ENCODE data around the gene SMAD6. TPM values are rescaled to one million over a fixed set of nuclear protein-coding genes. Genes with fewer than 3 reads are reported as not detected.

SMAD6 gene
- total RNA-seq, 4 donors from 2014 or later, result 1.7 to 6.3 (median 3.8) TPM

DNA sequence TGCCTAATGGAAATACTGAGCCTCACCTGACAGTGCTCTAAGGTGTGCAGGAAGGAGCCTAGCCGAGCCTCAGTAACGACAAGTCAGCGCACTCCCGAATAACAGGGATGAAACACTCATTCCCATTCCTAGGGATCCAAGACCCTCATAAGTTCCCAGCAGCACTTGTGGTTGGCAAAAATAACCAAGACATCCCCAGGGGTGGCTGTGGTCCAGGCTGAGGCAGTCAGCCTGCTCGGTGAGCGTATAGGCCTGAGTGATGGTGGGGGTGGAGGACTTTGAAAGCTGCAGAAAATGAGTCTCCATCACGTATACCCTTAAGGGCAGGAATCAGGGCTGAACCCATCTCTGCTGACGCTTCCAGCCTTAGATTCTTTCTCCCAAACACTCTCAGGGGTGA, 120.1 kb downstream of the SMAD6 start:
- Histone ChIP-seq H3K4me3 (no peak overlapping the region), H3K9me3 (no peaks in the 10 kb centered on the region), H3K27me3 (no peaks in the 10 kb centered on the region), H3K27ac (no peak overlapping the region), H3K36me3 (no peaks in the 10 kb centered on the region), H3K4me1 (no peaks in the 10 kb centered on the region)
- TF ChIP-seq CTCF (IDR thresholded peaks at IDR 0.05) (no peak), POLR2A (IDR thresholded peaks at IDR 0.05) (no peak)
- intact Hi-C loops (cut with DNase I), result no loop called here
- no peak for DNase-seq
- WGBS, 2 donors, result 89 to 95% methylated on average over 8 of the region's 8 CpGs

DNA sequence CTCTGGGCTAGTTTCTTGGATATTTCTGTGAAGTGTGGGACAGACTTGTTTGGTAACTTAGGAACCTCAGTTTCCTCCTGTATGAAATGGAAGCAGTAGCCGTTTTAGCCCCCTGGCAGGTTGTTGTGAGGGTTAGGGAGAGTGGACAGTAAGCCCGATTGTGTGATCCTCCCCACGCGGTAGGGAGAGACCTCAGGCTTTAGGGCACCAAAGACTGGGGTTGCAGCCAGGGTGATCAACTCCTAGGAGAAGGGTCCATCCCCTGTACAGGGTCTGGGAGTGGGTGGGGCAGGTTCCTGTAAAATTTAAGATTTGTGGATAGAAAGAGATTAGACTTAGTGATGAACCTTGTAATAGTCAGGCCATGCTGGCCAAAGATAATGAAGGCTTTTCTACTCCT, 120.5 kb downstream of the SMAD6 start:
- Histone ChIP-seq H3K27me3 (no peaks in the 10 kb centered on the region), H3K4me3 (no peak overlapping the region), H3K27ac (no peak overlapping the region), H3K4me1 (no peaks in the 10 kb centered on the region), H3K9me3 (no peaks in the 10 kb centered on the region), H3K36me3 (no peaks in the 10 kb centered on the region)
- intact Hi-C loops (cut with DNase I), result no loop called here
- DNase-seq, result no peak
- WGBS, 2 donors, result 86 to 100% methylated on average over 1 to 4 of the region's 4 CpGs
- TF ChIP-seq POLR2A (IDR thresholded peaks at IDR 0.05) (no peak), CTCF (IDR thresholded peaks at IDR 0.05) (no peak)

DNA sequence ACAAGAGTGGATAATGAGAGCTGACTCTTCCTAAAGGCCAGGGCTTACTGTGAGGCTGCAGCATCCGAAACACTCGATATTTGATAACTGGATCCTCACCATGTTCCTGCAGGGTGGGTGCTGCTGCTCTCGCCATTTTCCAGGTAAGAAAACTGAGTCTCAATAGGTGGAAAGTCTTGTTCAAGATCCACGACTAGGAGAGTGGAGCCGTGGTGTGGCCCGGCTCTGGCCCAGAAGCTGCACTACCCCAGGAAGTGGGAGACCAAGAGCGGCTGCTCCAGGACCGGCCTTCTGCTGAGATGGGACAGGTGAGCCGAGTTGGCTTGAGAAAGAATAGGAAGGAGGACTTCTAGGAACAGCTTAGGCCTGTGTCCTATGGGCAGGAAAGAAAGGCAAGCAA, 121.6 kb downstream of the SMAD6 start:
- Histone ChIP-seq H3K27me3 (peaks cover 0 to under 1% (median 0%) of the 10 kb centered on the region in 4 donors), H3K4me3 (no peak overlapping the region), H3K4me1 (no peaks in the 10 kb centered on the region), H3K36me3 (no peaks in the 10 kb centered on the region), H3K9me3 (no peaks in the 10 kb centered on the region), H3K27ac (no peak overlapping the region)
- intact Hi-C loops (cut with DNase I), result no loop called here
- 92 to 96% methylated on average over 5 to 7 of the region's 9 CpGs for WGBS, 2 donors
- TF ChIP-seq POLR2A (IDR thresholded peaks at IDR 0.05) (no peak), CTCF (IDR thresholded peaks at IDR 0.05) (no peak)
- DNase-seq, result no peak

- no peaks in the 10 kb centered on the region for H3K9me3 ChIP-seq
- no peak overlapping the region for H3K27ac ChIP-seq
- TF ChIP-seq CTCF (IDR thresholded peaks at IDR 0.05), result no peak
- no peak for TF ChIP-seq POLR2A (IDR thresholded peaks at IDR 0.05)
- 92 to 98% methylated on average over 3 of the region's 3 CpGs for WGBS, 2 donors
- DNase-seq, result no peak
- peaks cover 0 to 4% (median 0%) of the 10 kb centered on the region in 4 donors for H3K27me3 ChIP-seq
- H3K36me3 ChIP-seq, result no peaks in the 10 kb centered on the region
- no peaks in the 10 kb centered on the region for H3K4me1 ChIP-seq
- H3K4me3 ChIP-seq, result no peak overlapping the region
- intact Hi-C loops (cut with DNase I), result no loop called here
These were observed 122.4 kb downstream of the SMAD6 start for GRCh38 chr15:66824424-66824823.

GRCh38 chr15:66825139-66825538, 123.1 kb downstream of the SMAD6 start:
- TF ChIP-seq CTCF (IDR thresholded peaks at IDR 0.05) (no peak), POLR2A (IDR thresholded peaks at IDR 0.05) (no peak)
- Histone ChIP-seq H3K27me3 (peaks cover 0 to 4% (median 0%) of the 10 kb centered on the region in 4 donors), H3K9me3 (no peaks in the 10 kb centered on the region), H3K27ac (no peak overlapping the region), H3K4me3 (no peak overlapping the region), H3K36me3 (no peaks in the 10 kb centered on the region), H3K4me1 (peaks cover 0 to 3% (median 0%) of the 10 kb centered on the region in 3 donors)
- whole genome bisulfite sequencing, 2 donors, result 100% methylated on average over 3 of the region's 3 CpGs; no CpG with 5 or more reads in 1 of the 2 donors
- intact Hi-C loops (cut with DNase I), result no loop called here
- no peak for DNase-seq
